Fibroblast of lung (primary cell): Measurements from ENCODE around the gene ZNF804B.

Experiments
- CTCF ChIP-seq, 2 donors: IDR thresholded peaks in 1 of 2; conservative IDR thresholded peaks in 1 of 2; 1 replicate in 1 of 2; 2 replicates in 1 of 2; pipeline ENCODE4 v1.5.1; 2011 to 2012; ENCODE audit warnings: low read length in 2 of 2, control low read depth in 1 of 2, inconsistent platforms in 1 of 2, low read depth in 1 of 2, mild to moderate bottlenecking in 1 of 2
- EZH2 ChIP-seq: IDR thresholded peaks from 2 replicates; pipeline ENCODE4 v1.5.1; 2012; ENCODE audit warnings: low read length, control low read depth, mild to moderate bottlenecking; ENCODE audit errors: missing control alignments

DNA sequence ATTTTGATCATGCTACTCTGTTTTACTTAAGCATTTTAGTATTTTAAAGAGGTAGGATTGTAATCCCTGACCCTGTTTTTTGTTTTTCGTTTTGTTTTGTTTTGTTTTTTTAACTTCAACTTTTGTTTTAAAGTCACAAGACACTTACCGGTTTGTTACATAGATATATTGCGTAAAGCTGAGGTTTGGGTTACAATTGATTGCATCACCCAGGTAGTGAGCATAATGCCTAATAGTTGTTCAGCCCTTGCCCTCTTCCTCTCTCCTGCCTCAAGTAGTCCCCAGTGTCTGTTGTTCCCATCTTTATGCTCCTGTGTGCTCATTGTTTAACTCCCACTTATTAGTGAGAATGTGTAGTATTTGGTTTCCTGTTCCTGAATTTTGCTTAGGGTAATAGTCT is 129.2 kb downstream of the ZNF804B start:
- TF ChIP-seq CTCF (conservative IDR thresholded peaks at IDR 0.05 in 1 of 2, IDR thresholded peaks at IDR 0.05 in 1 of 2; ENCODE audit: low read depth in 1 of 2, low read length in 2 of 2) (no peak), EZH2 (no peak)
